ENCODE measurements around the gene TEX44. TPM values are rescaled to one million over a fixed set of nuclear protein-coding genes. Genes with fewer than 3 reads are reported as not detected.
"Not testable (repeated sequence)": the region's sequence is repeated elsewhere in the genome, so short reads cannot be mapped to it uniquely, and the experiment has no call there.

The TEX44 gene
- not detected for polyA plus RNA-seq

DNA sequence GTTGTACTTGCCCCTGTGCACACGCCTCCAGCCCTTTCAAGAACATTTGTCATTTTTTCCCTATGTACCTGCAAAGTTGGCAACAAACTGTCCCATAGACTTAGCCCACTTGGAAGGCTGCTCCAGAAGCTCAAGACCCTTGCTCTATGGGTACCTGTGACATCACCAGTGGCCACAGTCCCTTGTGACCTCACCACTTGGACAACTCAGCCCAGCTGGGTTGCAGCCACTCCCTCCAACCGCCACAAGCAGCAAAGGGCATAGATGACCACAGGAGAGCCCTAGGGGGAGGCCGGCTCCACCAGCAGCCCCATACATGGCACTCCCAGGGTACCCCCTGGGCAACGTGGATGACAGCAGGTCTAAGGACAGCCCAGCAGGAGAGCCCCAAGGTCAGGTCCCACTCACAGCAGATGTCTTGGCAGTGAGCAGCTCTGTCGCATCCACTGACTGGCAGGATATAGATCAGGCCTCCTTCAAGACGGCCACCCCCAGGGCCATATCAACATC, at the start of gene TEX44:
TSS of gene TEX44 (plus strand) at position 229 of the 510 bp plus-strand sequence. CDS start at position 317, 88 bp downstream.
- Mint-ChIP-seq H3K9me3 (peaks cover 0 to 1% (median 0%) of the 10 kb centered on the region in 6 donors), H3K27me3 (ENCODE audit: low read depth in 3 of 3) (peaks cover 0 to 2% (median 0%) of the 10 kb centered on the region in 3 donors), H3K4me3 (no peak within 1 kb of the TSS)

DNA sequence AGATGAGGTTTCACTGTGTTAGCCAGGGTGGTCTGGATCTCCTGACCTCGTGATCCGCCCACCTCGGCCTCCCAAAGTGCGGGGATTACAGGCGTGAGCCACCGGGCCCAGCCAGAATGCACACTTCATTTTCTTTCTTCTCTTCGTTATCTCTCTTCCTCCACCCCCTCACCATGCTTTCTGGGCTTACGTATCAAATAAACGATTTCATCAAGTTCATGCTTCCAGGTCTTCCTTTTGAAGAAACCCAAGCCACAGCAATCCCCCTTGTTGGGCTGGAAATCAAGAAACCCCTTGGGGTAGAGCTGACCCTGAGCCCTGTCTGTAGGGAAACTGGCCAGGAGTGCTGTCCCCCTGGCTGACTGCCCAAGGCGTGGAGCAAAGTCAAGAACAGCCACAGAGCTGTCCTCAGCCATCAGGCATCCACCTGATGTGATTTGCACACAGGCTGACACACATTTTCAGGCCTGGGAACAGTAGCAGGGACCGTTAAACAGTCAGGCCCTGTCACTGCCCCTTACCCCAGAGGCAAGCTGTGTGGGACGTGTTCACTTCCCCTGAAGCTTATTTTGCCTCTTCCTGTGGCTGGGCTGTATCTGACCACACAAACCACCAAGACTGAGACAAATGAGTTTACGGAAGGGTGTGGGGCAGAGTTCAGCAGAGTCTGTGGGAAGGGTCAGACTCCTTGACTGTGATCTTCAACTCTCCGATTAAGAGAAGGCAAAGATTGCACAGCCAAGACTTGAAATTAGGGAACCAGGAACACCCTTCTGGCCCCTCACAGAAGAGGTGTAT, 47.4 kb upstream of the TEX44 start:
- Mint-ChIP-seq H3K27ac (peak overlapping the region; percentile 97 to 100 (median 100)), H3K4me1 (peaks cover 84 to 85% of the 10 kb centered on the region in 2 donors), H3K36me3 (peaks cover 5 to 7% (median 6%) of the 10 kb centered on the region in 3 donors), H3K9me3 (peaks cover 0 to 9% (median 5%) of the 10 kb centered on the region in 6 donors), H3K4me3 (peak overlapping the region; percentile 82 to 91 (median 87)), H3K27me3 (ENCODE audit: low read depth in 3 of 3) (peaks cover 9 to 16% (median 13%) of the 10 kb centered on the region in 3 donors)
- peak; percentile 86 to 87 (median 86) for DNase-seq

More for the DNA sequence above, at the start of gene TEX44:
- Mint-ChIP-seq H3K4me1 (no peaks in the 10 kb centered on the region), H3K27ac (peak within 1 kb of the TSS in 1 of 6 donors; percentile 18), H3K36me3 (no peaks in the 10 kb centered on the region)
- no peak for DNase-seq

DNA sequence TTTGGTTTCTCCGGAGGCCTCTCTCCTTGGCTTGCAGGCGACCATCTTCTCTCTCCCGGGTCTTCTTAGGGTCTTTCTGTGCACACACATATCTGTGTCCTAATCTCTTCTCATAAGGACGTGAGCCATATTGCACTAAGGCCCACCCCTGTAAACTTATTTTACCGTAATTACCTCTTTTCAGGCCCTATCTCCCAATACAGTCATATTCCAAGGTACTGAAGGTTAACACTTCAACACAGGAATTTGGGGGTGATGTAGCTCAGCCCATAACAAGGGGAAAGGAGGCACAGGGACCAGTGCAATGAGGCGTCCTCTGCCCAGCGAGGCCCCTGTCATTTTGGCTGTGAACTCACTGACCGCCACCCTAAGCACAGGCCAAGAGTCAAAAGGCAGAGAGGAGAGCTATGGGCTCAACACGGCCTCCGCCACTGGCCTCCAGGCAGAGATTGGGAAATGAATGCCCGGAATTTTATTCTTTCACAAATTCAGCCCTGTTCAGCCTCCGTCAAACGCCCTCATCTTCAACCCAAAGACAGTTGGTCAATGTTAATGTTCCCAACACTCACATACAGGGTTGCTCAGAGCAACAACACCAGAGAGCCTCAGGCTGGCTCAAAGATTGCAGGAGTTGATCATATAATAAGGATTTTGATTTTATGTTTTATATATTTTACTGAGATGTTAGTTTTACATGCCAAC, 46.5 kb upstream of the TEX44 start:
- peak overlapping the region; percentile 82 to 91 (median 87) for H3K4me3 Mint-ChIP-seq
- peaks cover 0 to 8% (median 5%) of the 10 kb centered on the region in 6 donors for H3K9me3 Mint-ChIP-seq
- DNase-seq, result no peak
- peaks cover 84 to 87% of the 10 kb centered on the region in 2 donors for H3K4me1 Mint-ChIP-seq
- peak overlapping the region; percentile 97 to 100 (median 100) for H3K27ac Mint-ChIP-seq
- peaks cover 9 to 16% (median 13%) of the 10 kb centered on the region in 3 donors for H3K27me3 Mint-ChIP-seq (ENCODE audit: low read depth in 3 of 3)
- peaks cover 5 to 7% (median 6%) of the 10 kb centered on the region in 3 donors for H3K36me3 Mint-ChIP-seq

DNA sequence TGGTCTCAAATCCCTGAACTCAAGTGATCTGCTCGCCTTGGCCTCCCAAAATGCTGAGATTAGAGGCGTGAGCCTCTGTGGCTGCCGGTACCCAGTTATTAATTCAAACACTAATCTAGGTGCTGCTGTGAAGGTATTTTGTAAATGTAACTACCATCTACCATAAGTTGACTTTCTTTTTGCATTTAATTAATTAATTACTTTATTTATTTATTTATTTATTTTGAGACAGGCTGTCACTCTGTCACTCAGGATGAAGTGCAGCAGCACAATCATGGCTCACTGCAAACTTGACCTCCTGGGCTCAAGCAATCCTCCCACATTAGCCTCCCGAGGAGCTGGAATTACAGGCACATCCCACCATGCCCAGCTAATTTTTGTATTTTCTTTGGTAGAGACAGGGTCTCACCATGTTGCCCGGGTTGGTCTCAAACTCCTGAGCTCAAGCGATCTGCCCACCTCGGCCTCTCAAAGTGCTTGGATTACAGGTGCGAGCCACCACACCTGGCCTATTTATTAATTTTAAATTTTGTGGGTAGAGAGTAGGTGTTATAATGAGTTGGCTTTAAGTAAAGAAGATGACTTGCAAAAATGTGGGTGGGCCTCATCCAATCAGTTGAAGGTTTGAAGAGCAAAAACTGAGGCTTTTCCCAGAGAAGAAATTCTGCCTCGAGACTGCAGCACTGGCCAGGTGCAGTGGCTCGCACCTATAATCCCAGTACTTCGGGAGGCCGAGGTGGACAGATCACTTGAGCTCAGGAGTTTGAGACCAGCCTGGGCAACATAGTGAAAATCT, 45.2 kb upstream of the TEX44 start:
- H3K9me3 Mint-ChIP-seq, result peaks cover 0 to 6% (median 1%) of the 10 kb centered on the region in 6 donors
- H3K36me3 Mint-ChIP-seq, result peaks cover 1 to 6% (median 5%) of the 10 kb centered on the region in 3 donors
- H3K27ac Mint-ChIP-seq, result peak overlapping the region; percentile 51 to 100 (median 88)
- H3K27me3 Mint-ChIP-seq (ENCODE audit: low read depth in 3 of 3), result peaks cover 9 to 14% (median 13%) of the 10 kb centered on the region in 3 donors
- peak overlapping the region; percentile 26 to 64 (median 42) for H3K4me3 Mint-ChIP-seq
- DNase-seq, result no peak
- H3K4me1 Mint-ChIP-seq, result peaks cover 76 to 79% of the 10 kb centered on the region in 2 donors

DNA sequence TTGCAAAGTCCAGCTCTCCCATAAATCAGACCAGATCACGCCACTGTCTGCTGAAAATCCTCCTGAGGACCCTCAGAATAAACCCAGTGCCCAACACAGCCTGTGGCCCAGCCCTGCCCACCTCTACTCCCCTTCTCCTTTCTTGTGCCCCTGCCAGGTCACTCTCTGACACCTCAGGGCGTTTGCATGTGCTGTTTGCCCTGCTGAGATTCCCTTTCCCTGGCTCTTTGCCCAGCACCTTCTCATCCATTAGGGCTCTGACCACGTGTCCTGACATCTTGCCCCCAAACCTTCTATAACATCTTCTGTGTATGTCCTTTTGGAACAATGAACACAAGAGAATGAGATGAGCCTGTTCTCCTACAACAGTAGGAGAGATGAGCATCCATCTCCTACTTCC, 43.9 kb upstream of the TEX44 start:
- peaks cover 3 to 11% (median 6%) of the 10 kb centered on the region in 6 donors for H3K9me3 Mint-ChIP-seq
- peak overlapping the region; percentile 41 to 85 (median 56) for H3K27ac Mint-ChIP-seq
- H3K36me3 Mint-ChIP-seq, result peaks cover 4 to 14% (median 7%) of the 10 kb centered on the region in 3 donors
- H3K27me3 Mint-ChIP-seq (ENCODE audit: low read depth in 3 of 3), result peaks cover 9 to 16% (median 10%) of the 10 kb centered on the region in 3 donors
- H3K4me3 Mint-ChIP-seq, result peak overlapping the region; percentile 12 to 58 (median 36)
- DNase-seq, result no peak
- H3K4me1 Mint-ChIP-seq, result peaks cover 76 to 78% of the 10 kb centered on the region in 2 donors

DNA sequence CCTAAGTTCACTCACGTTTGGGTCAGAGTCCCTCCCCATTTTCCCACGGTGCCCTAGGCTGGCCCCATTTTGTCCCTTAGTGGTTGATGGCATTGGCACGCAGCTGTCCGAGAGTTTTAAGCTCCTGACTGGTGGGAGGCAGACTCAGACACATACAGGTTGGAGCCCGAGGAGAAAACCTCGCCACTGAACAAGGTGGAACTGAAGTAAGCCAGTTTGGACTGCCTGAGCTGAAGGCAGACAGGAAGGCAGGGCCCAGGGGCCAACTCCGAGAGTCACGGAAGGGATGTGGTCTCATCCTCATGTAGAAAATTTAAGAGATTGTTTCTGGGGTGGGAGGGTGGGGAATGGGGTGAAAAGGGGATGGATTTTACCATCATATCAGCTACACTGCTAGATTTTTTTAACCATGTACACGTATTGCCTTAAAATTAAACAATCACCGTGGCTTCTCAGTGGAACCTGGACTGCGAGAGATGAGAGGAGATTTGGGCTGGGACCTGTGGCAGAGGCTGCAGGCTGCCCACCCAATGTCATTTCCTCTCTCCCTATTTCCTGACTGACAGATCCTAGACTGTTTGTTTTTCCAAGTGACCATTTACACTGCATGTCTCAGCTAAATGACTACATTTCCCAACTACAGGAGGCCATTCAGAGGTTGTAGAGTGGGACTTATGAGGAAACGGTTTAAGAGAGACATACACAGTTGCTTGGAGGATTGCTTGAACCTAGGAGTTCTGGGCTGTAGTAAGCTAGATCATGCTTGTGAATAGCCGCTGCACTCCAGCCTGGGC, 43.0 kb upstream of the TEX44 start:
- H3K27ac Mint-ChIP-seq, result peak overlapping the region; percentile 41 to 91 (median 86)
- peaks cover 3 to 11% (median 6%) of the 10 kb centered on the region in 6 donors for H3K9me3 Mint-ChIP-seq
- peaks cover 4 to 14% (median 7%) of the 10 kb centered on the region in 3 donors for H3K36me3 Mint-ChIP-seq
- H3K4me1 Mint-ChIP-seq, result peaks cover 80 to 85% of the 10 kb centered on the region in 2 donors
- H3K27me3 Mint-ChIP-seq (ENCODE audit: low read depth in 3 of 3), result peaks cover 9 to 16% (median 13%) of the 10 kb centered on the region in 3 donors
- peak overlapping the region; percentile 12 to 74 (median 58) for H3K4me3 Mint-ChIP-seq
- peak in 1 of 3 donors; percentile 14 for DNase-seq

DNA sequence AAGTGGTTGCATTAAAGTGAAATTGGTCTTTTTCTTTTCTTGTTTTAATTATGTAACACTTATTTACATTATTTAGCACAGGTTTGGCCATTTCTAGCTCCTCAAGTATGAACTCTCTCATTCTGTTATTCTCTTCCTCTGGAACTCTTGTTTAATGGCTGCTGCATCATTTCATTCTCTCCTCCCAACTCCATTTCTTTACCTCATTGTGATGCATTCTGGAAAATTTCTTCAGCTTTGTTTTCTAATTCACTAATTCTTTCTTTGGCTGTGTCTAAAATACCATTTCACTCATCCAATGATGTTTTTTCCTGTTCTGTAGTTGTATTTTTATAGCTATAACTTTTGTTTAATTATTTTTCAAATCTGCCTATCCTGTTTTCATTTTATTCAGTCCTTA, 39.9 kb upstream of the TEX44 start:
- Mint-ChIP-seq H3K4me1 (peaks cover 82 to 86% of the 10 kb centered on the region in 2 donors), H3K4me3 (peak overlapping the region in 2 of 5 donors; percentile 45 to 95), H3K9me3 (peaks cover 0 to 11% (median 6%) of the 10 kb centered on the region in 6 donors), H3K27ac (peak overlapping the region; percentile 54 to 100 (median 98)), H3K36me3 (peaks cover 4 to 14% (median 7%) of the 10 kb centered on the region in 3 donors), H3K27me3 (ENCODE audit: low read depth in 3 of 3) (peaks cover 0 to 9% (median 4%) of the 10 kb centered on the region in 3 donors)
- DNase-seq, result no peak

DNA sequence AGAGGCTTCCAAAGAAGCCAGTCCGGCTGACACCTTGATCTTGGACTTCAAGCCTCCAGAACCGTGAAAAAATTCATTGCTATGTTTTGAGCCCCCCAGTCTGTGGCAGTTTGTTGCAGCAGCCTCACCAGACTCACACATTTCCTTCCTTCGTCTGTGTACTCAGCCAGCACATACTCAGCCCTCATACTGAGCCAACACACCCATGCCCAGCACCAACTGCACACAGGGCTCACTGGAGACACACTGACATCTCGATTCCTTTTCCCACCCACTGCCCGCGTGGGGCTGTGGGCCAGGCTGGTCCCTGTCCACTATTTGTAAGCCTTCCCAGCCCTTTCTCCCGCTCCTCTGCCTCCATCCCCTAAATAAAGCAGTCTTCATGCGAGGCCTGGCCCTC, 38.3 kb upstream of the TEX44 start:
- Mint-ChIP-seq H3K4me3 (peak overlapping the region; percentile 90 to 99 (median 95)), H3K9me3 (peaks cover 0 to 11% (median 6%) of the 10 kb centered on the region in 6 donors), H3K27me3 (ENCODE audit: low read depth in 3 of 3) (peaks cover 0 to 5% (median 4%) of the 10 kb centered on the region in 3 donors), H3K4me1 (peaks cover 71 to 80% of the 10 kb centered on the region in 2 donors), H3K36me3 (peaks cover 4 to 11% (median 8%) of the 10 kb centered on the region in 3 donors), H3K27ac (peak overlapping the region; percentile 95 to 100 (median 98))
- DNase-seq, result peak; percentile 46 to 57 (median 56)

DNA sequence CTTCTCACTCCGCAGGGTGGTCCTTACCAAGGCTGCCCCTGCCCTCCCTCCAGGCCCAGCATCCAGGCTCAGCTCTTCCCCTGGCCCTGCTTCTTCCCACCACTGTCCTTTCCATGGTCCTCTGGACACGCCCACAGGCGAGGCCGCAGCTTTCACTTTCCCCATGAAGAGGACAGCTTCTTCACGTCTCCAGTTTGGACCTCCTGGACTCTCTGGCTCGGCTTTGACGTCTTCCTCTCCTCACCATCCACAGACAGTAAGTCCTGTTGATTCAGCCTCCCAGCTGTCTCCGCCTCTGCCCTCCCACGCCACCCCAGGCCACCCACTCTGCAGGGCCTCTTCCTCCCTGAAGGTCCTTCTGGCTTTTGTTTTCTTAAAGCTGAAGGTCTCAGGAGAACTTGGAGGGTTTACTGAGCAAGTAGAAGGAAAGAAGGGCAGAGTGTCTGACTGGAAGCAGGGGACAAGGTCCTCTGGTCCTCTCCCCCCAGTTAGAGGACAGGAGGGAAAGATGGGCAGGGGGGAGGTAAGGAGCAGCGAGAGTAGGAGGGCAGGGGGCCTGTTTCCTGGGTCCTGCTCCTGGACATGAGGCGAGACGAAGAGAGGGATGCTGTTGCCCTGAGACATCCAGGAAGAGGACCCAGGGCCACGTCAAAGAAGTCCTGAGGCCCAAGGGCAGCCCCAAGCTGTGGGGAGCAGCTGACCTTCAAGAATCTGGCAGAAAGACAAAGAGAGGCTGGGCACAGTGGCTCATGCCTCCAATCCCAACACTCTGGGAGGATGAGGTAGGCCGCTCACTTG, 37.7 kb upstream of the TEX44 start:
- H3K4me3 Mint-ChIP-seq, result peak overlapping the region; percentile 90 to 99 (median 95)
- H3K27me3 Mint-ChIP-seq (ENCODE audit: low read depth in 3 of 3), result peaks cover 0 to 5% (median 4%) of the 10 kb centered on the region in 3 donors
- H3K36me3 Mint-ChIP-seq, result peaks cover 4 to 10% (median 8%) of the 10 kb centered on the region in 3 donors
- H3K27ac Mint-ChIP-seq, result peak overlapping the region; percentile 95 to 100 (median 98)
- H3K9me3 Mint-ChIP-seq, result peaks cover 0 to 11% (median 6%) of the 10 kb centered on the region in 6 donors
- H3K4me1 Mint-ChIP-seq, result peaks cover 65 to 74% of the 10 kb centered on the region in 2 donors
- peak; percentile 50 to 57 (median 52) for DNase-seq

DNA sequence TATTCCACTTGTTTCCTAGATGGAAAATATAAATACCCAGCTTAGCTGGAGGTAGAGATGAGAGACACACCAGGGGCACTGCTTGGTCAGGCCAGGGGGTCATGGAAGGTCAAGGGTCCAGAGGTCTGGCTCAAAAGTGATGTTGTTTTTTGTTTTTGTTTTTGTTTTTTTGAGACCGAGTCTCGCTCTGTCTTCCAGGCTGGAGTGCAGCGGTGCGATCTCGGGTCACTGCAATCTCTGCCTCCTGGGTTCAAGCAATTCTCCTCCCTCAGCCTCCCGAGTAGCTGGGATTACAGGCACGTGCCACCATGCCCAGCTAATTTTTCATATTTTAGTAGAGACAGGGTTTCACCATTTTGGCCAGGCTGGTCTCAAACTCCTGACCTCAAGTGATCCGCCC, 36.2 kb upstream of the TEX44 start:
- Mint-ChIP-seq H3K27ac (peak overlapping the region; percentile 94 to 100 (median 98)), H3K4me3 (peak overlapping the region; percentile 90 to 99 (median 95)), H3K9me3 (peaks cover 0 to 11% (median 6%) of the 10 kb centered on the region in 6 donors), H3K4me1 (peaks cover 54 to 64% of the 10 kb centered on the region in 2 donors)
- H3K27me3 Mint-ChIP-seq (ENCODE audit: low read depth in 3 of 3); H3K36me3 Mint-ChIP-seq; DNase-seq: not testable (repeated sequence)

DNA sequence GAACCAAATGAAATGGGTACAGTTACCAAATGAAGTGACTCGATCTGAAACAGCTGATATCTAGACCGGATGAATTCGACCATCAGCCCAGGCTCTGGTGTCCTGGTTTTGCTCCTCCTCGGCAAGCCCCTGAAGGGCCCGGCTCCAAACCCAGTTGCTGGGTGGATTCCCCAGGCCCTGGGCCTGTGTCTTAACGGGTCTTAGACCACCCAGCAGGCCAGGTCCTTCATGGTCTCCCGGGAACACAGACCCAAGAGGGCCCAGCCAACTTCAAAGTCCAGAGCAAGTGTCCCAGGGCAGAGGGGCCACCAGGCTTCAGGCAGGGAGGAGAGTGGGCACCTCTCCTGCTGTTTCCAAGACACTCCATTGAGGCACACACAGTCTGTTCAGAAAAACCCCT, 35.7 kb upstream of the TEX44 start:
- H3K36me3 Mint-ChIP-seq, result peaks cover 4 to 8% (median 8%) of the 10 kb centered on the region in 3 donors
- H3K27me3 Mint-ChIP-seq (ENCODE audit: low read depth in 3 of 3), result peaks cover 0 to 5% (median 4%) of the 10 kb centered on the region in 3 donors
- H3K9me3 Mint-ChIP-seq, result peaks cover 0 to 11% (median 6%) of the 10 kb centered on the region in 6 donors
- peak overlapping the region; percentile 75 to 99 (median 90) for H3K4me3 Mint-ChIP-seq
- peak overlapping the region; percentile 92 to 100 (median 96) for H3K27ac Mint-ChIP-seq
- DNase-seq, result no peak
- H3K4me1 Mint-ChIP-seq, result peaks cover 53 to 64% of the 10 kb centered on the region in 2 donors
